NCI-H1436 treated with DMSO at 0.1 percent for 48 hours (cell line): ENCODE data around the gene MED25.

Source experiments
- DNase-seq: peaks from one replicate; lab custom pipeline; 2025; lab: John Stamatoyannopoulos, UW

The MED25 gene

GRCh38 chr19:49873834-49874233 is 55.7 kb downstream of the MED25 start:
- no peak for DNase-seq

GRCh38 chr19:49874503-49875157 is 56.5 kb downstream of the MED25 start:
- DNase-seq = no peak

- DNase-seq = no peak
These were observed 57.1 kb downstream of the MED25 start for GRCh38 chr19:49875177-49875576.

GRCh38 chr19:49875857-49876421 is 57.9 kb downstream of the MED25 start:
- DNase-seq = no peak

GRCh38 chr19:49876422-49877019 is 58.4 kb downstream of the MED25 start:
- peak; percentile 99 for DNase-seq

- DNase-seq = peak; percentile 100
These were observed 59.2 kb downstream of the MED25 start, which contains the start of the genes AKT1S1 and TBC1D17 for GRCh38 chr19:49877020-49877878. TSS of gene AKT1S1 (minus strand) at chr19:49877355. CDS start at chr19:49873295, 4,060 bp downstream. TSS of gene TBC1D17 (plus strand) at chr19:49877702. CDS start at chr19:49877724, 22 bp downstream.

- peak; percentile 94 for DNase-seq
These were observed 60.0 kb downstream of the MED25 start for GRCh38 chr19:49877879-49878743.

GRCh38 chr19:49878744-49879070 is 60.6 kb downstream of the MED25 start:
- DNase-seq = no peak

- no peak for DNase-seq
These were observed 61.3 kb downstream of the MED25 start for GRCh38 chr19:49879243-49879963.

GRCh38 chr19:49880162-49880869 is 62.2 kb downstream of the MED25 start:
- DNase-seq = no peak

GRCh38 chr19:49881186-49881585 is 63.1 kb downstream of the MED25 start:
- DNase-seq = no peak

- DNase-seq = no peak
These were observed 63.7 kb downstream of the MED25 start for GRCh38 chr19:49881672-49882394.

- DNase-seq = no peak
These were observed 64.6 kb downstream of the MED25 start for GRCh38 chr19:49882643-49883042.

- no peak for DNase-seq
These were observed 65.0 kb downstream of the MED25 start for GRCh38 chr19:49883094-49883493.

GRCh38 chr19:49884109-49884508 is 66.0 kb downstream of the MED25 start:
- DNase-seq = no peak

GRCh38 chr19:49884760-49885159 is 66.7 kb downstream of the MED25 start:
- no peak for DNase-seq
